Vagina (tissue), 2 donors: ENCODE measurements around the gene TTC17.

ENCODE experiments used
- CTCF ChIP-seq, 3 experiments: fragments of 450-650 bp in 2 of 3; fragments of 200-600 bp in 1 of 3; sonication (generic) in 1 of 3; IDR thresholded peaks; one replicate each; pipeline ENCODE4 v1.5.1; 2017 to 2019; ENCODE audit warnings: antibody characterized with exemption in 3 of 3, mild to moderate bottlenecking in 2 of 3, moderate library complexity in 2 of 3
- POLR2A ChIP-seq, 2 donors: fragments of 450-650 bp; IDR thresholded peaks; one replicate each; pipeline ENCODE4 v1.6.1; 2017; ENCODE audit warnings: antibody characterized with exemption in 2 of 2, mild to moderate bottlenecking in 2 of 2, moderate library complexity in 2 of 2

DNA sequence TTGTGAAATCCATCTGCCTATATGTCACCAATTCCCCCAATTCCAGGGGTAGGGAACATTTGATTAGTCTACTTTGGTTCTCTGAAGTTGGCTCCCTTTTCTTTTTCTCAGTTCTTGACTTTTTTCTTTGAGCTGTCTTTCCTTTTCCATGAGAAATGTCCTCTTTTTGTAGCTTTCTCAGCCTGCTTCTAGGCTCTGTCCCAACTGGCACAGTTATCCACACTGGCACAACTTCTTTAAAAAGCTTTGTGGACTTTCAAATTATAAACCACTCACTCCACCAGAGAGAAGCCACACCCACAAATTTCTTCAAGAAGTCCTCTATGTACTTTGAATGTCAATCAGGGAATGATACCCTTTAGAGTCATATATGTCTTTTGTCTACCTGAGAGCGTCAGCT lies 100.5 kb downstream of the TTC17 start:
- TF ChIP-seq CTCF (IDR thresholded peaks at IDR 0.05) (no peak), POLR2A (IDR thresholded peaks at IDR 0.05) (no peak)
